ENCODE results near the gene IGFBP2. TPM values are rescaled to one million over a fixed set of nuclear protein-coding genes. Genes with fewer than 3 reads are reported as not detected.
A peak's percentile ranks its signal among the peaks of the same experiment; 100 is the strongest.

The IGFBP2 gene
- total and polyA plus RNA-seq, 2 experiments from 2014 or later = 177 to 364 TPM

- Histone ChIP-seq H3K4me2 (no peak overlapping the region), H3K4me1 (ENCODE audit: insufficient read depth) (peaks cover 20% of the 10 kb centered on the region), H4K20me1 (replicated peaks; ENCODE audit: insufficient read depth) (peaks cover 20% of the 10 kb centered on the region), H3K79me2 (replicated peaks; ENCODE audit: insufficient read depth) (peaks cover 96% of the 10 kb centered on the region), H3K27me3 (ENCODE audit: insufficient read depth) (no peaks in the 10 kb centered on the region), H3K4me3 (no peak overlapping the region), H2AFZ (no peak overlapping the region), H3K36me3 (ENCODE audit: insufficient read depth) (peaks cover 10% of the 10 kb centered on the region; the same call in 1 of the 2 replicates), H3F3A (replicated peaks; ENCODE audit: low read depth) (no peaks in the 10 kb centered on the region), H3K27ac (ENCODE audit: low read depth) (no peak overlapping the region), H3K9me2 (ENCODE audit: insufficient read depth) (no peaks in the 10 kb centered on the region; the same call in 1 of the 2 replicates)
- Mint-ChIP-seq H3K4me1 (peaks cover 49% of the 10 kb centered on the region), H3K36me3 (ENCODE audit: low read depth) (peaks cover 75% of the 10 kb centered on the region), H3K4me3 (no peak overlapping the region; the same call in 2 of the 3 replicates), H3K9me3 (peaks cover 6% of the 10 kb centered on the region), H3K27ac (peak overlapping the region; percentile 83; the same call in 1 of the 2 replicates), H3K27me3 (ENCODE audit: insufficient read depth, low read depth, poor library complexity) (peaks cover 12% of the 10 kb centered on the region)
- peak; percentile 76 for ATAC-seq
- peak; percentile 27 for DNase-seq (ENCODE audit: low spot score)
- no peak for TF ChIP-seq REST (IDR thresholded peaks at IDR 0.05; ENCODE audit: unreplicated experiment)
- TF ChIP-seq, protein P1, sequence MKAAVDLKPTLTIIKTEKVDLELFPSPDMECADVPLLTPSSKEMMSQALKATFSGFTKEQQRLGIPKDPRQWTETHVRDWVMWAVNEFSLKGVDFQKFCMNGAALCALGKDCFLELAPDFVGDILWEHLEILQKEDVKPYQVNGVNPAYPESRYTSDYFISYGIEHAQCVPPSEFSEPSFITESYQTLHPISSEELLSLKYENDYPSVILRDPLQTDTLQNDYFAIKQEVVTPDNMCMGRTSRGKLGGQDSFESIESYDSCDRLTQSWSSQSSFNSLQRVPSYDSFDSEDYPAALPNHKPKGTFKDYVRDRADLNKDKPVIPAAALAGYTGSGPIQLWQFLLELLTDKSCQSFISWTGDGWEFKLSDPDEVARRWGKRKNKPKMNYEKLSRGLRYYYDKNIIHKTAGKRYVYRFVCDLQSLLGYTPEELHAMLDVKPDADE (IDR thresholded peaks at IDR 0.05) = no peak
- TF ChIP-seq, protein P2, sequence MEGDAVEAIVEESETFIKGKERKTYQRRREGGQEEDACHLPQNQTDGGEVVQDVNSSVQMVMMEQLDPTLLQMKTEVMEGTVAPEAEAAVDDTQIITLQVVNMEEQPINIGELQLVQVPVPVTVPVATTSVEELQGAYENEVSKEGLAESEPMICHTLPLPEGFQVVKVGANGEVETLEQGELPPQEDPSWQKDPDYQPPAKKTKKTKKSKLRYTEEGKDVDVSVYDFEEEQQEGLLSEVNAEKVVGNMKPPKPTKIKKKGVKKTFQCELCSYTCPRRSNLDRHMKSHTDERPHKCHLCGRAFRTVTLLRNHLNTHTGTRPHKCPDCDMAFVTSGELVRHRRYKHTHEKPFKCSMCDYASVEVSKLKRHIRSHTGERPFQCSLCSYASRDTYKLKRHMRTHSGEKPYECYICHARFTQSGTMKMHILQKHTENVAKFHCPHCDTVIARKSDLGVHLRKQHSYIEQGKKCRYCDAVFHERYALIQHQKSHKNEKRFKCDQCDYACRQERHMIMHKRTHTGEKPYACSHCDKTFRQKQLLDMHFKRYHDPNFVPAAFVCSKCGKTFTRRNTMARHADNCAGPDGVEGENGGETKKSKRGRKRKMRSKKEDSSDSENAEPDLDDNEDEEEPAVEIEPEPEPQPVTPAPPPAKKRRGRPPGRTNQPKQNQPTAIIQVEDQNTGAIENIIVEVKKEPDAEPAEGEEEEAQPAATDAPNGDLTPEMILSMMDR (conservative IDR thresholded peaks at IDR 0.05; ENCODE audit: low read depth in 2 of 2) = no peak
- no peak for TF ChIP-seq EZH2phosphoT487 (IDR thresholded peaks at IDR 0.05; ENCODE audit: unreplicated experiment)
- TF ChIP-seq JUNB (IDR thresholded peaks at IDR 0.05; ENCODE audit: unreplicated experiment) = no peak
- TF ChIP-seq EZH2 (IDR thresholded peaks at IDR 0.05; ENCODE audit: low read depth, unreplicated experiment) = no peak
These were observed 10.9 kb downstream of the IGFBP2 start for GRCh38 chr2:216643986-216644659.
